HFF-Myc (cell line): ENCODE data around the gene NAALADL2.

ENCODE experiments used
- DNase-seq: peaks from one replicate; pipeline ENCODE4 v3.0.0-alpha.2; 2011; ENCODE audit warnings: low read depth; ENCODE audit errors: extremely low read depth
- H3K4me3 ChIP-seq: replicated peaks from 2 replicates; pipeline ENCODE4 v1.5.1; 2011; ENCODE audit warnings: low read depth, mild to moderate bottlenecking, control low read depth, low read length
- TF ChIP-seq, protein P1 (sequence below): IDR thresholded peaks from 2 replicates; pipeline ENCODE4 v1.5.1; 2012; ENCODE audit warnings: mild to moderate bottlenecking, low read depth, low read length, control low read depth; ENCODE audit errors: missing control alignments

NAALADL2 gene

DNA sequence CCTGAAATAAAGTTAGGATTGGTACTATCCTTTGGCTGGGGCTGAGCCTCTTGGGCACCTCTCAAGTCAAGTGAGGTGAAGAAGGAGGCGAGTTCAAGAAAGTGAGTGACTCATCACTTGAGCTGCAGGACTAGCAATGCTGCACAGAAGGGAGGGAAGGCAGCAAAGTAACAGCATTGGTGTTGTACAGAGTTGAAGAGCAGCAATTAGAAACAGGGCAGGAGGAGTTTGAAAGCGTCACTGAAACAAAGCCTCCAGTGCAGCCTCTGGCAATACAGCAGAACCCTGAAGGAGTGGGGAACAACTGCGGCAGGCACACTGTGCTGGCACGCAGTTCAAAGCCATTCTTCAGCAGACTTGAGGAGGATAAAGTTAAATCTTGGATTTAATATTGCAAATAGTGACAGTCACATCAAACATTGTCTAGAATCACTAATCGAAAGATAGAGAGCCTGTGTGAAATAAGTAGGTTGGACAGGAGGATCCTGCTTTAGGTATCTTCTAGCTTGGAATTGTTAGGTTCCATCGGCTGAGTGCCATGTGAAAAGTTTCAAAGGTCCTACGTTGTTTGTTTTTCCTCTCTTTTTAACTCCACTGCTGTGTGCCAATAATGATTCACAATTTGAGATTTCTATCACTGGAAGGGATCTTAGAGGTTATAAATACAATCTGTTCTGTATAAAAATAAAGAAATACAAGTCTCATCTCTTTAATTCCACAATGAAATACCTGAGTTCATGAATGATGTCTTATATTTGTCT, 479.8 kb downstream of the NAALADL2 start:
- DNase-seq = peak; percentile 41
- no peak overlapping the region for H3K4me3 ChIP-seq
- TF ChIP-seq, protein P1, sequence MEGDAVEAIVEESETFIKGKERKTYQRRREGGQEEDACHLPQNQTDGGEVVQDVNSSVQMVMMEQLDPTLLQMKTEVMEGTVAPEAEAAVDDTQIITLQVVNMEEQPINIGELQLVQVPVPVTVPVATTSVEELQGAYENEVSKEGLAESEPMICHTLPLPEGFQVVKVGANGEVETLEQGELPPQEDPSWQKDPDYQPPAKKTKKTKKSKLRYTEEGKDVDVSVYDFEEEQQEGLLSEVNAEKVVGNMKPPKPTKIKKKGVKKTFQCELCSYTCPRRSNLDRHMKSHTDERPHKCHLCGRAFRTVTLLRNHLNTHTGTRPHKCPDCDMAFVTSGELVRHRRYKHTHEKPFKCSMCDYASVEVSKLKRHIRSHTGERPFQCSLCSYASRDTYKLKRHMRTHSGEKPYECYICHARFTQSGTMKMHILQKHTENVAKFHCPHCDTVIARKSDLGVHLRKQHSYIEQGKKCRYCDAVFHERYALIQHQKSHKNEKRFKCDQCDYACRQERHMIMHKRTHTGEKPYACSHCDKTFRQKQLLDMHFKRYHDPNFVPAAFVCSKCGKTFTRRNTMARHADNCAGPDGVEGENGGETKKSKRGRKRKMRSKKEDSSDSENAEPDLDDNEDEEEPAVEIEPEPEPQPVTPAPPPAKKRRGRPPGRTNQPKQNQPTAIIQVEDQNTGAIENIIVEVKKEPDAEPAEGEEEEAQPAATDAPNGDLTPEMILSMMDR = no peak

DNA sequence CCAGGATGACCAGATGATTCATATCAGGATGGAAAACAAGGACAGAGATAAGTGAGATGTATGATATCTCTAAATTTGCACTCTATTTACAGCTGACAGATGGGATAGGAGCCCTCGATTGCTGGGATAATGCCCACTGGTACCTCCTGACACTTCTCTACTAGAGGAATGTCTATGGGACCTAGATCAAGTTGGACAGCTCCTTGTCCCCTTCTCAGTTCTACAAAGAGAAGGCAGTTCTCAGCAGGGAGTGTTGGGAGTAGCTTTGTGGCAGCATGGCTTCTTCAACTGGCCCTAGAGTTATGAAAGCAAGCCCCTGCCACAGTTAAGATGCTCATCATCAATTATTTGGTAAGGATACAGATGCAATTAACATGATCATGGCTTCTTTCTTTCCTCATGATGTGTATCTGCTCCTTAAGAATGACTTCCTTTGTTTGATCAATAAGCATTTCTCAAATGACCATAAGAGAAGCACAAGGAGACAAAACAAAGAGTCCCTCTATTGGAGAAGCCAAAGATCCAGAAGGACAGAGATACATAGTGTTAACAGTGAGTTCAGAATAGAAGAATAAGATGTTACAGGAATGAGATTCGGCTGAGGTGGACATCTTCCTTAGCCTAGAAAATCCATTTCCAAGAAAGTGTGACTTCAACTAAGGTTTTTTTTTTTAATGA, 481.3 kb downstream of the NAALADL2 start:
- TF ChIP-seq, protein P1 = no peak
- DNase-seq = no peak
- H3K4me3 ChIP-seq = no peak overlapping the region

DNA sequence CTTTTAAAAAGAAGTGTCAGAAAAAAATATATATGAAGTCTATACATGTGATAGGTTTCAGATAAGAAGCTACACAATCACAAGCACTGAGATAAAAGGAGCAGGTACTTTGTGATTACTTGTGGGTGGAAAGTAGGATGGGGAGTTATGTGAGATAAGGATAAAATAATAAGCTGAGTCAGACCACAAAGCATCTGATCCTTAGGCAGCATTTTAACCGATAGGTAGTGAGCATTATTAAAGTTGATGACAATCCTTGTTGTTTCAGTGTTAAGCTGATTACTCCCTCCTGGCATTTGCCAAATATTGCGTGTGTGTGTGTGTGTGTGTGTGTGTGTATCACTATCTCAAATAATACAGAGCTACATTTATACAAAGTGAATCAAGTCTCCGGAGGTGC, 483.1 kb downstream of the NAALADL2 start:
- TF ChIP-seq, protein P1 = no peak
- H3K4me3 ChIP-seq = no peak overlapping the region
- no peak for DNase-seq

DNA sequence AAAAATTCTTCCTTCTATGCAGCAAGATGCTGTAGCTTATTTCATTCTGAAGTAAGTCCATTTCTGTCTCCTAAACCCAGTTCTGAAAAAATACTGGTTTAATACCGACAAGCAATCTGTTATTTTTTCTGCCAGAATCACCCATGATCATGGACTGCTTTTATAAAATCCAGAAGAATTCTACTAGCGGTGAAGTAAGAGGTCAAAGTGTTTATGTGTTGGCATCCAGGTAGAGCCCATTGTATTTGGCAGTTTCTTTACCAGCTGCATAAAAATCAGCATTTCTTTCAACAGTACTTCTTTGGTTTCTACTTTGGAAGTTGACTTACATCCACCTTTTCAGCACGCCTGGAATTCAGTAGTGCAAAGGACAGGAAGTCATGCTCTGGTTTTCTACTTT, 484.8 kb downstream of the NAALADL2 start:
- H3K4me3 ChIP-seq = no peak overlapping the region
- no peak for DNase-seq
- TF ChIP-seq, protein P1 = no peak

DNA sequence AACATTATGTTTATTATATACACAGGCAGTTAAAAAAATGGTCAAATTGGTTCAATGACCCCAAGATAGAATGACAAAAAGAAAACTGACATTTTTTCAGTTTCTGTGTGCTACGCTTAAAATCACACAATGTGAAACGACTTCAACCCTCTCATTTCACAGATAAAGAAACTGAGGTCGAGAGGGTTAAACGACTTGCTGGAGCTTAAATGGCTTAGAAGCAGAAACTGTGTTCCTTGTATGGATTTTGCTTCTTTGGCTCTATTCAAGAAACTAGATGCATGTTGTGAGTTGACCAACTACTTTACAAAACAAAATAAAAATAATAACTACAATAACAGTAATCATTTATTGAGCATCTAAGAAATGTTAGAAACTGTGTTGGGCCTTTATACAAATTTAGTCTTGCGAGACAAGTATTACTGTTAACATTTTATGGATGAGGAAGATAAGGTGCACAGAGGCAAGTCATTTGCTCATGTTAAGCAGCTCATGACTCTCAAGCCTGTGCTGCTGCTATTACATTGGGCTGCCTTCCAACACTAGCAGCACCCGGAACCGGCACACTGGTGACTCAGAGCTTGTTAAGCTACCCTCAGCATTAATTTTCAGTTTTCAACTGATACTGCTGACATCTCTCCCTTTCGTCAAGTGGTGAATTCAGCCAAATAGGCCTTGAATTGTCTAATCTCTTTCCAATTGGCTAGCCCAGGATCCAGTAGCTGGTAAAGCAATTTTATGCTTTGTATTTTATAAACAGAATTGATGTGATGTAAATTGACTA, 487.6 kb downstream of the NAALADL2 start:
- no peak overlapping the region for H3K4me3 ChIP-seq
- DNase-seq = peak; percentile 82
- TF ChIP-seq, protein P1 = no peak

DNA sequence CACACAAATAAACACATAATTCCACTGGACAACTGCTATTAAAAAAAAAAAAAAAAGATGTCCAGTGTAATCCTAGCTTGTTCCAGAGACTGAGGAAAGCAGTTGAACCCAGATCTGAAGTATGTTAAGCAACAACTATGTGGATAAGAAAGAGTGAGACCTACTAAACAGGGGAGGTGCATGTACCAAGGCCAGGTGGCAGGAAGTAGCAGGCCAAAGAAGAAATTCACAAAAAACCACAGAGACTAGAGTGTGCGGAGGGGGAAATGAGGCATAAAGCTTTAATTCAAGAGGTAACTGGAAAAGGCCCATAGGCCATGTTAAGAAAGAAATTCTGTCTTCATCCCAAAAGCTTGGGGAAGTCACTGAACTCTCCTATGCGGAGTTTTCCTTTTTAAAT, 490.0 kb downstream of the NAALADL2 start:
- TF ChIP-seq, protein P1 = no peak
- H3K4me3 ChIP-seq = no peak overlapping the region

More for the DNA sequence above, 490.0 kb downstream of the NAALADL2 start:
- DNase-seq = no peak
